GM12801 (cell line): Measurements from ENCODE around the gene DBN1.

Source experiments
- CTCF ChIP-seq: IDR thresholded peaks from one replicate; pipeline ENCODE4 v1.5.1; 2011; ENCODE audit warnings: control low read depth; ENCODE audit not compliant: insufficient read length; ENCODE audit errors: extremely low read depth

The DBN1 gene

GRCh38 chr5:177478711-177479646, 5.5 kb upstream of the DBN1 start:
- no peak for TF ChIP-seq CTCF

DNA sequence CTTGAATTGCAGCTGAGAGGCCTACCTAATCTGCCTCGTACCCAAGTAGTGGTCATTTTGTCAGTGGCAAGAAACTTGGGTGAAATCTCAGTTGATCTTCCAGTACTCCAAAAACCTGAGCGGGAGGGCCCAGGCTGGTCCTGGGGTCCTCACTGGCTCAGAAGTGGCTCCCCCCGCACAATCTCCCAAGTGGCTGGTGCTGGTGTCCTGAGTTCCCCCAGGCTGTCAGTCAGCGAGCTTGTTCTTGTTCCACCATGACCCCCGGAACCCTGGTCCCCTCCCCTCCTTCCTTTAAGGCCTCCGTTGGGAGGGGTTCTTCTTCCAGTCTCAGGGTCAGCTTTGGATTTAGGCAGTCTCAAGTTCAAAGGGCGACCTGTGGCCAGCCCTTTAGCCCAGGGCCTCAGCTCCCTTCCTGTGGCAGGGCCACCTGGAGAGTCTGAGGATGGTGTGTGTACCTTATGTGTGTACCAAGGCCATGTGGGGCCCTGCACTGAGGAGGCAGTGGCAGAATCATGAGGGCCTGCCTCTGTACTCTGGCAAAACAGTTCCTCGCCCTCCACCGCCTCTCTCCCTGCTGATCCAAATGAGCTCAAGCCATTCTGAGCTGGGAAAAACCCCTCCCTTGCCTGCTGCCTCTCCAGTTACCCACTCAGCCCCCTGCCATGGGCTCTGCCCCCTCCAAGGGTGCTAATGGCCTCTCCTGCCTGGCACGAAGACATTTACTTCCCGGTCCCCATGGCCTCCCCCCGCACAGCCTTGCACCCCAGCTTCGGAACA, 4.5 kb upstream of the DBN1 start:
- TF ChIP-seq CTCF = no peak

DNA sequence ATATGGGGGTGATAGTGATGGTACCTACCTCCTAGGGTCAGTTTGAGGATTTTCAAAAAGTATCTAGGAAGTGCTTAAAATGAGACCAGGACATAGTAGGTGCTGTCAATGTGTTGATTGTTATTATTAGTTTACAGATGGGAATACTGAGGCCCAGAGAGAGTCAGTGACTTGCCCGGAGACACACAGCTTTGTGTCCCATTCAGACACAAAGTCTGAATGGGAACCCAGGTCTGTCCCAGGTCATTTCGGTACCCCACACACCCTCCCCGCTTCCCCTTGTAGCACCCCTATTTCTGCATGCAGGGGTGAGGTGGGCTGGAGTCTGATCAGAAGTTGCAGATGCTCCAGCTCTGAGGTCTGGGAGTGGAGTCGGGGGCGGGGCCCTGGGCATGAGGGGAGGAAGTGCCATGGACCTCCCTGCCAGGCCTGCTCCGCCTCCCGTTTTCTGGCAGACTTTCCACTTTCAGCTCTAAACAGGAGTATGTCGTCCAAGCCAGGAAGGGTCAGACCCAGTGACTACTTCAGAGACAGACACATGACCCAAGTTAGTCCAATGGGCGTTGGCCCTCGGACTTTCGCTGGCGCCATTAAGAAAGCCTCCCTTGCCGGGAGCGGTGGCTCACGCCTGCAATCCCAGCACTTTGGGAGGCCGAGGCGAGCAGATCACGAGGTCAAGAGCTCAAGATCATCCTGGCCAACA, 3.2 kb upstream of the DBN1 start:
- no peak for TF ChIP-seq CTCF

DNA sequence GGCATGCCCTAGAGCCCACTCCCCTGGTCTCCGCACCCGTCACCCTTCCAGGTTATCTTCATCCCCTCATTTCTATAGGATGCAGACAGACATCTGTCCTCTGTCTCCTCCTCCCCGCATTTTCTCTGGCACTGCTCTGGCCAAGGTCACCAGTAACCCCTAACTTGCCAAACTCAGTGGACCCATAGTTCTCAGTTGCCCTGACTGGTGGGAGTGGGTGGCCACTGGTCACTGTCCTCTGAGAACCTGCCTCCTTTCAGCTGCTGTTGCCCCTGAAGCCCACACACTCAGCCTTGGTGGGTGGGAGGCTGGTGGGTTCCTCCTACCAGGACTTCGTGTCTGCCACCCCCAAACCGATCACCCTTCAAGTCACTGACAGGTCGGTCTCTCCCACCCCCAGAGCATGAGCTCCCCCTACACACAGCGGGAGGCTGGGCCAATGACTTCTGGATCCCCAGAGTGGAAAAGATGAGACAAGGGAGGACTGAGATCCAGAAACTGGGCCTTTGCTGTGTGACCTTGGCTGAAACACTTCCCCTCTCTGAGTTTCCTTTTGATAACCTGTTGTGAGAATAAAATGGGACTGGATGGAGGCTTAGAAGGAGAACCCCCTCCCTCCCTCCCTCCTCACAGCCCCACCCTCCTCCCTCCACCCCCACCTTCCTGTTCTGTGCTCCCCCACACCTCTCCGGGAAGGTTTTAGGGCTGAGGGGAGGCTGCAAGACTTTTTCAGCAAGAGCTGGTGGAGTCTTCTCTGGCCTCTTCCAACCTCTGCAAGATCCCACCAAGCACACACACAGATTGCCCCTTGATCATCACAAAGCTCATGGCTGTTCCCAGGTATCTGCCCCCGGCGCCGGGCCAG, 2.4 kb upstream of the DBN1 start:
- no peak for TF ChIP-seq CTCF

- TF ChIP-seq CTCF = no peak
These were observed 1.6 kb upstream of the DBN1 start for GRCh38 chr5:177474846-177475562.

DNA sequence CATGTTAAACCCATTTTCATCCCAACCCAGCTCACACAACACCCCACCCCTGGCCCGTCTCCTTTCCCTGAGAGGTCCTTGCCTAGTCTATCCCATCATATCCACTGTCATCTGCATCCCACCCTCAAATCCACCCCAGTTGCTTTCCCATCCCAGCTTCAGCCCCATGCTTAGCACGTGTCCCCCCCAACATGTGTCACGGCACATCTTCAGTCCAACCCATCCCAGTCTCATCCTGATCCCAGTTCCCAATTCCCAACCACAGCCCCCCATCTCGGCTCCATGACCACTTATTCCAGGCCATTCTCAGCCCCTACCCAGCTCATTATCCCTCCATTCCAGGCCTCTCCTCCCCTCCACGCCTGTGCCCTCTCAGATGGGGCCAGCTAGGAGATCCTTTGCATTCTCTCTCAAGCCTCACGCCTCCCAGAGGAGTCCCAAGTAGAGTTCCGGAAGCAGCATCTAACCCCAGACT, 605 bp upstream of the DBN1 start:
- no peak for TF ChIP-seq CTCF
